Nephron progenitor cell (in vitro differentiated cells): ENCODE measurements around the gene NF1.
"Not testable (repeated sequence)": the region's sequence is repeated elsewhere in the genome, so short reads cannot be mapped to it uniquely, and the experiment has no call there.

ENCODE experiments used
- DNase-seq: peaks from one replicate; pipeline ENCODE4 v3.0.0; 2021
- H3K27ac Mint-ChIP-seq: 2 replicates; pipeline ENCODE4 v1.8.0; 2021; ENCODE audit warnings: mild to moderate bottlenecking, moderate library complexity, mixed read lengths
- H3K27me3 Mint-ChIP-seq: 2 replicates; pipeline ENCODE4 v1.8.0; 2021; ENCODE audit warnings: mild to moderate bottlenecking, low read depth, mixed read lengths; ENCODE audit not compliant: poor library complexity
- H3K36me3 Mint-ChIP-seq: 2 replicates; pipeline ENCODE4 v1.8.0; 2021; ENCODE audit warnings: low read depth, mixed read lengths
- H3K4me1 Mint-ChIP-seq: 2 replicates; pipeline ENCODE4 v1.8.0; 2021; ENCODE audit warnings: mixed read lengths
- H3K4me3 Mint-ChIP-seq: 2 replicates; pipeline ENCODE4 v1.8.0; 2021; ENCODE audit warnings: mild to moderate bottlenecking, moderate library complexity, mixed read lengths
- H3K9me3 Mint-ChIP-seq: 2 replicates; pipeline ENCODE4 v1.8.0; 2021; ENCODE audit warnings: mild to moderate bottlenecking, moderate library complexity, mixed read lengths
- CTCF ChIP-seq: fragments of 200-600 bp; sonication (generic); IDR thresholded peaks from 2 replicates; pipeline ENCODE4 v1.5.0; 2021; ENCODE audit warnings: antibody characterized with exemption

The NF1 gene

GRCh38 chr17:31381165-31381668 is 286.4 kb downstream of the NF1 start:
- no peak overlapping the region for H3K27ac Mint-ChIP-seq
- peaks cover 7% of the 10 kb centered on the region for H3K27me3 Mint-ChIP-seq
- no peaks in the 10 kb centered on the region for H3K36me3 Mint-ChIP-seq
- no peaks in the 10 kb centered on the region for H3K4me1 Mint-ChIP-seq
- no peaks in the 10 kb centered on the region for H3K9me3 Mint-ChIP-seq
- no peak overlapping the region for H3K4me3 Mint-ChIP-seq
- TF ChIP-seq CTCF, result no peak
- no peak for DNase-seq

- H3K9me3 Mint-ChIP-seq, H3K4me3 Mint-ChIP-seq, DNase-seq, H3K4me1 Mint-ChIP-seq, H3K27ac Mint-ChIP-seq, H3K36me3 Mint-ChIP-seq: not testable (repeated sequence)
- peaks cover 10% of the 10 kb centered on the region for H3K27me3 Mint-ChIP-seq
These were observed 288.0 kb downstream of the NF1 start for GRCh38 chr17:31382668-31383275.

GRCh38 chr17:31383488-31383887 is 288.7 kb downstream of the NF1 start:
- not testable (repeated sequence) for H3K4me3 Mint-ChIP-seq, H3K36me3 Mint-ChIP-seq, H3K4me1 Mint-ChIP-seq, H3K9me3 Mint-ChIP-seq, DNase-seq, H3K27ac Mint-ChIP-seq
- peaks cover 15% of the 10 kb centered on the region for H3K27me3 Mint-ChIP-seq

- TF ChIP-seq CTCF, result no peak
- Mint-ChIP-seq H3K4me3 (no peak overlapping the region), H3K27me3 (peaks cover 34% of the 10 kb centered on the region), H3K36me3 (no peaks in the 10 kb centered on the region), H3K27ac (peak overlapping the region; percentile 63), H3K9me3 (no peaks in the 10 kb centered on the region), H3K4me1 (peaks cover 11% of the 10 kb centered on the region)
- no peak for DNase-seq
These were observed 290.9 kb downstream of the NF1 start for GRCh38 chr17:31385428-31386285.

- Mint-ChIP-seq H3K9me3 (no peaks in the 10 kb centered on the region), H3K4me3 (no peak overlapping the region), H3K36me3 (no peaks in the 10 kb centered on the region), H3K27me3 (peaks cover 38% of the 10 kb centered on the region), H3K4me1 (peaks cover 11% of the 10 kb centered on the region), H3K27ac (no peak overlapping the region)
- DNase-seq, result no peak
- no peak for TF ChIP-seq CTCF
These were observed 291.8 kb downstream of the NF1 start for GRCh38 chr17:31386542-31387075.

- H3K27me3 Mint-ChIP-seq, result peaks cover 43% of the 10 kb centered on the region
- no peak for DNase-seq
- peaks cover 13% of the 10 kb centered on the region for H3K4me1 Mint-ChIP-seq
- H3K27ac Mint-ChIP-seq, result no peak overlapping the region
- no peak overlapping the region for H3K4me3 Mint-ChIP-seq
- TF ChIP-seq CTCF, result no peak
- H3K9me3 Mint-ChIP-seq, result no peaks in the 10 kb centered on the region
- no peaks in the 10 kb centered on the region for H3K36me3 Mint-ChIP-seq
These were observed 292.7 kb downstream of the NF1 start for GRCh38 chr17:31387438-31387837.
